GM21526 (cell line): ENCODE measurements around the gene MICAL2.

ENCODE experiments used
- ATAC-seq: cut with Tn5 transposase; IDR thresholded peaks from one replicate; pipeline ENCODE4 v1.9.1; 2021; ENCODE audit warnings: moderate library complexity; ENCODE audit not compliant: unreplicated experiment, low FRiP score

The MICAL2 gene

GRCh38 chr11:12183827-12184620, 73.6 kb downstream of the MICAL2 start:
- no peak for ATAC-seq

GRCh38 chr11:12184699-12185098, 74.3 kb downstream of the MICAL2 start:
- no peak for ATAC-seq

- no peak for ATAC-seq
Observed at GRCh38 chr11:12185106-12185690, 74.8 kb downstream of the MICAL2 start.

- no peak for ATAC-seq
Observed at GRCh38 chr11:12185914-12186313, 75.5 kb downstream of the MICAL2 start.

GRCh38 chr11:12186701-12187100, 76.3 kb downstream of the MICAL2 start:
- ATAC-seq, result no peak

DNA sequence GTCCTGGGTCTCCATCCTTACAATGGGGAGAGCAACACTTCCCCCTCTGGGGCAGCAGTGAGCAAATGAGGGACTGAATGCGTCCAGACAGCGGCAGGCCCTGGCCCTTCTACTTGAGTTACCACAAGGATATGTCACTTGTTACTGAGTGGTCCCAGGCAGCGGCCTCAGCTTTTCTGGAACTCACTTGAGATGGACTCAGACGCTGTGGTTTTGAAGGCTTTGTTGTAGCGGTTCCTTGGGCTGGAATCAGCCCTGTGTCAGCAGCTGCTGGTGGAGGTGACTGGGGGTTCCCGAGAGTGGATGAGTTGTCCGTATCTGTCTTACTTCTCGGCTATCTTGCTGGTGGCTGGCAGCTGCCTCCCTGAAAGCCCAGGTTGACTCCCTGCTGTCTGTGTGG, 77.0 kb downstream of the MICAL2 start:
- no peak for ATAC-seq

DNA sequence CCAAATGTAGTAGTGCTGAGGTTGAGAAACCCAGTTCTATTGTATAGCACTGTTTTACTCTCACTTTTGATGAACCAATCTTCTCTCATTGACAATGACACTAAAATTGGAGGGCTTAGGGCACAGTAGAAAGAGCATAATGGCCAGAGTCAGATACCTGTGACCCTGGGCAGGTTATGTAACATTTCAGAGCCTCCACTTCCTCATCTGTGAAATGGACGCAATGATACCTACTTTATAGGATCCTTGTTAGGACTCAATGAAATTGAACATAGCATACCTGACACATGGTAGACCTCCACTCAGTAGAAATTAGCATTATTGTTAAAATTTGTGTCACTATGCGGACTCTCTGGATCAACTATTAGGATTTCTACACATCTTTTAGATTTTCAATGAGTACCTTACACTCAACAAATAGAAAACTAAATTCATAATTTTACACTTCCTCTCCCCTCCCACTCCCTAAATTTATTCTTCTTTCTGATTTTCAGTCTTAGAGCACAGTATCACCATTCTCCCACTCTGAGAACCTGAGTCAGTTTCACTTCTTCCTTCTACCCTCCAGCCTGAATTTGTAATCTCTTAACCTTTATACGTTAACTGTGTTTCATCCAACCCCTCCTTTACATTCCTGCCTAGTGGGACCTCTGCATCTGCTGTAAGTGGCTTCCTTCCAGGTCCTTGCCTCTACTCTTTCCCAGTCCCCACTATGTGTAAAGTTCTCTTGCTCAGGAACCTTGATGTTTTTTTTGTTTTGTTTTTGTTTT, 78.3 kb downstream of the MICAL2 start:
- peak; percentile 82 for ATAC-seq

GRCh38 chr11:12189543-12190235, 79.3 kb downstream of the MICAL2 start:
- ATAC-seq, result no peak

DNA sequence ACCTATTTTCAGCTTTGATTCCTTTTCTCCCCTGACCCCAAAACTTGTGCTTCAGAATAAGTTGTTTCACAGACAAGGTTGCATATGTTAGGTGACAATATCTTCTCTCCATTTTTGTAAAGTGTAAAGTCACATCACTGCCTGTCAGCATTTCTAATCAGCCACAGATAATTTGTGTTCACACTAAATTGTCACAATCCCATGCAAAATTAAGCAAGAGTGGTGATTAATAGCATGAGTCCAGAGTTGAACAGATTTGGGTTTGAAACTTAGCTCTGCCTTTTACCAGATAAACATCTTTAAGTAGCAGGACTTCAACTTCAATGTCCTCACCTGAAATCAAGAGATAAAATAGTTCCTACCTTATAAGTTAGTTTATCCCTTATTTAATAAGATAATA, 80.1 kb downstream of the MICAL2 start:
- ATAC-seq, result no peak

- ATAC-seq, result no peak
Observed at GRCh38 chr11:12192794-12193514, 82.6 kb downstream of the MICAL2 start.

GRCh38 chr11:12193515-12194336, 83.3 kb downstream of the MICAL2 start:
- ATAC-seq, result no peak

GRCh38 chr11:12195768-12196167, 85.4 kb downstream of the MICAL2 start:
- peak; percentile 78 for ATAC-seq

DNA sequence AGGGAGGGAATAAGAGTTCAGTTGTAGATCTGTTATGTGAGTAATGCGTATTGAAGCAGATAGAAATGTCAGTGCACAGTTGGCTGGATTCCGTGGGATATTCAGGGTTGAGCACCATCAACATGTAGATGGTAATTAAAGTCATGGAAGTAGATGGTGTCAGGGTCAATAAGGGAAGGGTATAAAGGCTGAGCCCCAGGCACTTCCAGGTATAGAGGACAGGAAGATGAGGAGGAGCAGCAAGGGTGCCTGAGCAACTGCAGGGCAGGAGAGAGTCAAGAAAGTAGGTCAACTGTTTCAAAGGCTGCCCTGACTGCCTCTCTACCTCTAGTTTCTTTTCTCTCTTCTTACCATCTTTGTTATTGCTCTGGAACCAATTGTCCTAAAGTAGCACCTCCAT, 85.9 kb downstream of the MICAL2 start:
- ATAC-seq, result no peak

GRCh38 chr11:12196872-12197271, 86.5 kb downstream of the MICAL2 start:
- no peak for ATAC-seq

DNA sequence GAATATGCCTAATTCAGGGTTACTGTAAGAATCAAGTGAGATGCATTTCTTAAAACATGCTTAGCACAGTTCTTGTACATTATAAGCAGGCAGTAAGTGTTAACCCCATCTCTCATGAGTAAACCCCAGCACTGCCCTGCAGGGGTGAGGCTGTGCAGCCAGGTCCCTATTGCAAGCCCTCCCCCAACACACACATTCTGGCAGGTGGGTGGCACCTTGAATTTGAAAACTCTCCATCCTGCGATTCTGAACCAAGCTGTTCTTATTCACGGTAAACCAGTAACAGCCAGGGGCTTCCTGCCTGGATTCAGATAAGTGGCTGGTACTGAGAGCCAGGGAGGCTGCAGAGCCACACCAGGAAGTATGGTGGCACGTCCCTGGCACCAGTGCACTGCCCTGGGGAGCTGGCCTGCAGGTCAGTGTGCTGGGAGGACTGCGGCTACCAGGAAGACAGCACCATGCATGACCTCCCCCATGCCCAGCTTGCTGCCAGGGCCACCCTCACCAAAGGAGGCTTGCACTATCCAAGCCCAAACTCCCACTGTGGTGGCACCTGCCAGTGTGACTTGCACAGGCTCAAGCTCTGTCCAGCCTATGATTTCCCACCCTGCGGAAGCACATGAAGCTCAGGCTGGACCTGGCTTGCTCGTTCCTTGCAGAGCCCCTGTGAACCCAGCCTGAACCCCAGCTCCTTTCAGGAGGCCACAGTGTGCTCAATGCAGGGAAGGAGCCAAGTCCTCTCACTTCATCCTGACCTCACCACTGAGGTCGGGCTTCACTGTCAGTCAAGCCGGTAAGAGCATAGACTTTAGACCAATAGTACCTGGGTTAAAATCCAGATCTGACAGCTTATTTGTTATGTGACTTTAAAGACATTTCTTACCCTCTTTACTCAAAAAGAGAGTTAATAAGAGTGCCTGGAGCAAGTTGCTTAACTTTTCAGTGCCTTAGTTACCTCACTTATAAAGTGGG, 88.1 kb downstream of the MICAL2 start:
- no peak for ATAC-seq

GRCh38 chr11:12199231-12199948, 89.0 kb downstream of the MICAL2 start:
- ATAC-seq, result no peak

- no peak for ATAC-seq
Observed at GRCh38 chr11:12200279-12200990, 90.0 kb downstream of the MICAL2 start.
